Stimulated activated naive CD4-positive, alpha-beta T cell treated with Interleukin-2 at 50 U/mL for 16 hours (primary cell): Measurements from ENCODE around the gene TRMT1L.

Experiments
- DNase-seq: peaks from one replicate; lab custom pipeline; 2025; lab: John Stamatoyannopoulos, UW

Gene TRMT1L

GRCh38 chr1:185111873-185112272 is 44.9 kb downstream of the TRMT1L start:
- DNase-seq, result no peak

DNA sequence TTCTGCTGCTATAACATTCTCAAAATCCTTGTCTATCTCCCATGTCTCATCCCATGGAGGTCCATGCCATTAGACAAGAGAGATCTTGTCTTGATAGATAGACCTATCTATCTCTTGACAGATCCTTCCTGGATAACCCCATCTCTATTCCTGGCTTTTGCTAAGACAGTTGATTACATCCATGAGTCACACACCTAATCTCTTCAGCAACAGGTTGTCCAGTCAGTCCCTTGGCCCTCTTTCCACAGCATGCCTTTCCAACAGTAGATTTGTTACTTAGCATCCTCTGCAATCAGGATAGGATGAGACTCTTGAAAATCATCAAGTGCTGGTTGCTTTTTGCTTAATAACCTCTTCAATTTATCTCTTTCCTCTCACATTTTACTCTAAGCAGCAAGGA is 46.6 kb downstream of the TRMT1L start:
- no peak for DNase-seq

- DNase-seq, result no peak
Observed at GRCh38 chr1:185108321-185108720, 48.4 kb downstream of the TRMT1L start.

GRCh38 chr1:185105121-185105520 is 51.6 kb downstream of the TRMT1L start:
- no peak for DNase-seq

- no peak for DNase-seq
Observed at GRCh38 chr1:185104083-185104482, 52.7 kb downstream of the TRMT1L start.

GRCh38 chr1:185096531-185096930 is 60.2 kb downstream of the TRMT1L start:
- no peak for DNase-seq

DNA sequence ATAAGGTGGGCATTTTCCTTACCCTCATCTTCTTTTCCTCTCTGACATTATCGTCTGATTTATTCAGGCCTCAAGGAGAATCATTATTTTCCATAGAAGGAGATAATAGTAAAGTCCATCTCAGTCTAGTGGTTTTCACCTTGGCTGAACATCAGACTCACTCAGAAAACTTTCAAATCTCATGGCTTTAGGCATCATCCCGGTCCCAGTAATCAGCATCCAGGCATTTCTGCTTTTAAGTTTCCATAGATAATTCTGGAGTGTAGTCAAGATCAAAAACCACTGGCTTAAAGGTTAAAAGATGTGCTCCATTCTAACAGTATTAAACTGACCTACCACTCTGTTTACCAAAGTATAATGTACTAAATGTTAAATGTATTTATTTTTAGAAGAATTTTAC is 62.0 kb downstream of the TRMT1L start:
- no peak for DNase-seq

GRCh38 chr1:185091480-185091879 is 65.3 kb downstream of the TRMT1L start:
- DNase-seq, result no peak

DNA sequence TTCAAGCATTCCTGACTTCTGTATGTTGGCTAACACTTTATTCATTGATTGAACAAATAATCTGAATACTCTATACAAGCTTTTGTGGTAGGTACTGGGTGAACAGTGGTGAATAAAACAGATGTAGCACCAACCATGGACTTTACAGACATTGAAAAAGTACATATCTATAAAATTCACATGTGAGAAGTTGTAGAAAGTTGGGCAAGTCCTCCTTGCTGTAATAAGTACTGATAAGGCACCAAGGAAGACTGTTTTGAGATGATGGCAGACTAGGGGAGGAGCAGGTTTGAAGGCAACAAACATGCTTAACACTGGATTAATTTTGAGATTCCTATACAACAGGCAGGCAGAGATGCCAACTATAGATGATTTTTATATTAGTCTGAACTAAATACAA is 69.0 kb downstream of the TRMT1L start:
- no peak for DNase-seq

DNA sequence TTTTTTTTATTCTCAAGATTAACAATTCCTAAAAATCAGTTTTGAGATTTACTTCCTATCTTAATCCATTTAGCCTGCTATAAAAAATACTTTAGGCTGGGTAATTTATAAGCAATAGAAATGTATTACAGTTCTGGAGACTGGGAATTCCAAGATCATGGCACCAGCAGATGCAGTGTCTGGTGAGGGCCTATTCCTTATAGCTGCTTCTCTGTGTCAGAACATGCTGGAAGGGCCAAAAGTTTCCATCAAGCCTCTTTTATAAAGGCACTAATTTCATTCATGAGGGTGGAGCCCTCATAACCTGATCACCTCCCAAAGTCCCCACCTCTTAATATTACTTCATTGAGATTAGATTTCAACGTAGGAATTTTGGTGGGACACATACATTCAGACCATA is 69.7 kb downstream of the TRMT1L start:
- no peak for DNase-seq

- no peak for DNase-seq
Observed at GRCh38 chr1:185083818-185084217, 72.9 kb downstream of the TRMT1L start.

- DNase-seq, result no peak
Observed at GRCh38 chr1:185080422-185080821, 76.3 kb downstream of the TRMT1L start.

DNA sequence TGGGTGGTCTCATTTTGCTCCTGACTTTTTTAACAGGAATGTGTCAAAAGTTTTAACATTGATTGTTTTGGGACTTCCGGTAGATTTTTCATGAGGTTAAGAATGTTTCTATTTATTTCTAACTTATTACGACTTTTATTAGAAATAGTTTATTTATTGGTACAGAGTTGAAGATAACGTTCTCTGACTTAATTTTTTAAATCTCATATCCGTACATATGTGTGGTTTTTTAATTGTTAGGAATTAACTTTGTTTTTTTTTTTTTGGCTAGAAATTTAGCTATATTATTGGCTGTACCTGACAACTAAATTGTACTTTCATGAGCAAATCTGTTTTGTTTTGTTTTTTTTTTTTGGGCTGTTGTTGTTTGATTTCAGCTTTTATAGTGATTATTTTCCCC is 79.4 kb downstream of the TRMT1L start:
- no peak for DNase-seq

GRCh38 chr1:185075476-185075875 is 81.3 kb downstream of the TRMT1L start:
- DNase-seq, result no peak

GRCh38 chr1:185074307-185074706 is 82.4 kb downstream of the TRMT1L start:
- DNase-seq, result no peak

DNA sequence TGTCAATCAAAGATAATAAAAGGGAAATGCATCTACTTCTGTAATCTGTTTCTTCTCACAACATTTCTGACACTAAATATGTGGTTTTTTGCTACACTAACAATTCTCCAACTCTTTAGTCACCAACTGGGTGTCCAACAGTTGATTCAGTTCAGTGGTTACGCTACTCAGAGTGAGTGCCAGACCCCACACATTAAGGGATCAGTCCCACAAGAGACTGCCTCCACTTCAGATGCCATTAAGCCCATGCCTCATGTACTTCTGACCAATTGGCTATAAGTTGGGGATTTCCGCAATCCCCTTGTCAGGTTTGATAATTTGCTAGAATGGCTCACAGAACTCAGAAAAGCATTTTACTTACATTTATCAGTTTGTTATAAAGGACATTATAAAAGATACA is 83.0 kb downstream of the TRMT1L start:
- DNase-seq, result no peak

GRCh38 chr1:185070051-185070450 is 86.7 kb downstream of the TRMT1L start:
- no peak for DNase-seq

DNA sequence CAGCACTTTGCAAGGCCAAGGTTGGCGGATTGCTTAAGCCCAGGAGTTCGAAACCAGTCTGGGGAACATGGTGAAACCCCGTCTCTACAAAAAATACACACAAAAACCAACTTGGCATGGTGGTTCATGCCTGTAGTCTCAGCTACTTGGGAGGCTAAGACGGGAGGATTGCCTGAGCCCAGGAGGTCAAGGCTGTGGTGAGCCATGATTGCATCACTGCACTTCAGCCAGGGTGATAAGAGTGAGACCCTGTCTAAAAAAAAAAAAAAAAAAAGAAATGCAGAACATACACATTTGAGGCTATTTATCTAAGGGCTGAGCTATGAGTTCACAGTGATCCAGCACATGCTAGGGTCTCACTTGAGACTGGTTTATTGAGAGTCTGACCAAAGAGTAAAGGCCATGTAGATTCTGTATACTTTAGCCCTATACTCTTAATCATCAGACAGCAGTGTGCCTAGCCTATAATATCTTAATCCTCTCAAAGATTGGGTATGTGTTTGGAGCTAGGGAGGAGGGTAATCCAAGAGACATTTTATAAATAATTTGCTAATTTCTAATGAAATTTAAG is 87.5 kb downstream of the TRMT1L start:
- no peak for DNase-seq

GRCh38 chr1:185068341-185068740 is 88.4 kb downstream of the TRMT1L start:
- no peak for DNase-seq
